GOT3 (cell line): Measurements from ENCODE around the gene ARHGEF12.

Experiments
- DNase-seq: peaks from one replicate; lab custom pipeline; 2025; ENCODE audit warnings: mixed read lengths; lab: John Stamatoyannopoulos, UW

ARHGEF12 gene, protein sequence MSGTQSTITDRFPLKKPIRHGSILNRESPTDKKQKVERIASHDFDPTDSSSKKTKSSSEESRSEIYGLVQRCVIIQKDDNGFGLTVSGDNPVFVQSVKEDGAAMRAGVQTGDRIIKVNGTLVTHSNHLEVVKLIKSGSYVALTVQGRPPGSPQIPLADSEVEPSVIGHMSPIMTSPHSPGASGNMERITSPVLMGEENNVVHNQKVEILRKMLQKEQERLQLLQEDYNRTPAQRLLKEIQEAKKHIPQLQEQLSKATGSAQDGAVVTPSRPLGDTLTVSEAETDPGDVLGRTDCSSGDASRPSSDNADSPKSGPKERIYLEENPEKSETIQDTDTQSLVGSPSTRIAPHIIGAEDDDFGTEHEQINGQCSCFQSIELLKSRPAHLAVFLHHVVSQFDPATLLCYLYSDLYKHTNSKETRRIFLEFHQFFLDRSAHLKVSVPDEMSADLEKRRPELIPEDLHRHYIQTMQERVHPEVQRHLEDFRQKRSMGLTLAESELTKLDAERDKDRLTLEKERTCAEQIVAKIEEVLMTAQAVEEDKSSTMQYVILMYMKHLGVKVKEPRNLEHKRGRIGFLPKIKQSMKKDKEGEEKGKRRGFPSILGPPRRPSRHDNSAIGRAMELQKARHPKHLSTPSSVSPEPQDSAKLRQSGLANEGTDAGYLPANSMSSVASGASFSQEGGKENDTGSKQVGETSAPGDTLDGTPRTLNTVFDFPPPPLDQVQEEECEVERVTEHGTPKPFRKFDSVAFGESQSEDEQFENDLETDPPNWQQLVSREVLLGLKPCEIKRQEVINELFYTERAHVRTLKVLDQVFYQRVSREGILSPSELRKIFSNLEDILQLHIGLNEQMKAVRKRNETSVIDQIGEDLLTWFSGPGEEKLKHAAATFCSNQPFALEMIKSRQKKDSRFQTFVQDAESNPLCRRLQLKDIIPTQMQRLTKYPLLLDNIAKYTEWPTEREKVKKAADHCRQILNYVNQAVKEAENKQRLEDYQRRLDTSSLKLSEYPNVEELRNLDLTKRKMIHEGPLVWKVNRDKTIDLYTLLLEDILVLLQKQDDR (N-terminal part only)

DNA sequence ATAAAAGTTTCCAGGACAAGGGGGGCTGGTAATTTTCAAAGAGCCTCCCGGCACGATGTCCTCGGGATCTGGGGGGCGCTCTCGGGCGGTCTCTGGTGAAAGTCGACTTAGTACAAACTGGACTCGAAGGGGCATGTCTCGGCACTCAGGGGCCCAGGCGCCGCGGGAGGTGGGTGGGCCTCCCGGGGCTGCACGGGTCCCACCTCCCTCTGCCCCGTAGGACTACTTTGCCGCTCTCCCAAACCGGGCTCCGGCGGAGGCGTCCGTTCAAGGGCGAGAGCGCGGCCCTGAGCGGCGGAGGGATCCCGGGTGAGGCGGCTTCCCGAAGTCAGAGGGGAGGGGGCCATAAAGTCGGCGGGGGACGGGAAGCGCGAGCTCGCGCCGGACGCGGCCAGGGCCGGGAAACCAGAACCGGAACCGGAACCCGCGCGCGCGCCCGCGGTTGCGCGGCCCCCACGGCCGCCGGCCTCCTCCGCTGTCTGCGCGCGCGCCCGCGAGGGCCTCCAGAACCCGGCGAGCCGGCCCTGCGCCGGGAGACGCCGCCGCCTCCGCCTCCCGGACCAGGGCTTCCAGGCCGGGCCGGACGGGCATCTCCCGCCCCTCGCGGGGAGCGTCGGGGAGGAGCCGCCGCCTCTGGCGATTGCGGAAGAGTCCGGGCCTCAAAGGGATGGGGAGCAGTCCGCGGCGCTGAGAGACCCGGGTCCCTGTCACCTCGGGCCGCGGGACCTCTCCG, at the start of gene ARHGEF12:
Gene ARHGEF12 (plus strand): TSS at position 506 of the 733 bp plus-strand sequence. CDS start 831 bp downstream, outside the sequence.
- DNase-seq: peak; percentile 67

DNA sequence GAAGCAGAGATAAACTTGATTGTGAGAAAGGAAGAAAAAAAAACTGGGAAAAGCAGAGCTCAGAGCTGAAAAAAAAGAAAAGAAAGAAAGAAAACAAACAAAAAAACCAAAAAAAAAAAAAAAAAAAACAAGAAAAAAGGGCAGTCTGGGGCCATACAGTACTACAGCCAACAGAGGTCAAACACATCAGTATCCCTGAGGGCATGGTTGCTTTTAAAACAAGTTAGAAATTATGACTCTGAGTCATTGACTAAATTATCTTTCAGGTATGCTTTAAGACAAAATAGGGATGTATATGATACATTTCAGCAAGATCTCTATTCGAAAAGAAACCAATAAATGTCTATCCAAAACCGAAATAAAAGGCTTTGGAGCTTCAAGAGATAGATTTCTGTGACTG, 48.2 kb upstream of the ARHGEF12 start:
- no peak for DNase-seq

DNA sequence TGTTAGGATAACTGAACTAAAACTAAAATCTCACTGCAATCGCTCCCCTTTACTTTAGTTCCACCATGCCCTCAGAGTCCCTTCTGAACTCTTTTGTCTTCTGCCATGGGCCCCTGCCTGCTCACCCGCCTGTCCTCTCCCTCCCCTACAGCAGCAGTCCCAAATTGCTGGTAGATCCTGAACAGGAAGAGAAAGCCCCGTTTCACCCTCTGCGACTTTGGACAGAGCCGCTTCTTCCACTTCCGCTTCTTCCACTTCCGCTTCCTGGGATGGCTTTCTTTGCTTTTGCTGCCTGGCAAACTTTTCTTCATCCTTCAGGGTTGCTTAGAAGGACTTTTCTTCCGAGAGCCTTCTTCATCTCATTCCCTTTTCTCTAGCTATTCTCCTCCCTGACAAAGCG, 46.8 kb upstream of the ARHGEF12 start:
- no peak for DNase-seq

DNA sequence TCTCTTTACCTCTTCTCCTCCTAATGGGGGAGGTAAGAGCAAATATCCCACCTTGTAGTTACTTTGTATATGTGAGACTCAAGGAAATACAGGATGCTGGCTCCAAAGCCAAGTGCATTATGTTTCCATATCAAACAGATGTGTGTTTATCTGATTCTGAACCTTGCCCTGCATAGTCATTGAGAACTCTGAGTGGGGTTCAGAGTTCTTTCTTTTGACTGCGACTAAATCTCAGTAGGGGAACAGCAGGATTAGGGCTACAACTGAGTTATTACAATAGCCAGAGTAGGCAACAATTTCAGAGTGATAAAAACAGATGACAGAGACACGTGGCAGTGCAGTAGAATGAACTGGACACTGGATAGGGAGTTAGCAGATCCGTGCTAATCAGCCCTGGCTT, 45.3 kb upstream of the ARHGEF12 start:
- no peak for DNase-seq

DNA sequence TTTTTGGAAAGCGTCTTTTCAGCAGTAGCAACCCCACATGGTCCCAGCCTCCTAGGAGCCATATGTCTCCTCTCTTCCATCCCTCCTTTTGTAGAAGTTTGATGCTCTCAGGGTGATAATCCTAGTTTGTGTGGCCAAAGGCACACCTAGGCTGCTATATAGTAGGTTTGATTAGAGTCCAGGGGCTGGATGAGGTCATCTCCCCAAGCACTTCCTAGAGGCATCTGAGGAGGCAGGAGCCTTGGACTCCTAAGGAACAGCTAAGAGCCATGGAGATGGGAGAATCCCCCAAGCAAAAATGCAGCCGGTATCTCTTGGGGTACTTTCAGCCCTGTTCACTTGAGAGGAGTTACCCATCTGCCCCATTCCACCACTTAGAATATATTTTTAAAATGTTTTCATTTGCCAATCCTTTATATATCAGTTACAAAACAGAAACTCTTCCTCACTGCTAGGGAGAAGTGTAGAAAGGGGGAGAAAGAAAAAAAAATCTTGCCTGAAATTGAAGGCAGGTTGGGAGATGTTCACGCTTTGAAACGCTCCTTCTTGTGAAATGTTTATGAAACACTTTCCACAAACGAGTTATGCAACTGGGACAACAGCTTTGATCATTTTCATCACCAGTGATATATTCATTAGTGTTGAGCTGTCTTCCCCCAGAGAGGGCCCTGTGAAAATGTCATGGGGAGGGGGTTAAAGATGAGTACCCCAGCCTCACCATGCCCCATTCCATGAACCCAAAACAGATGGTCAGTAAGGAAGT, 43.0 kb upstream of the ARHGEF12 start:
- no peak for DNase-seq

DNA sequence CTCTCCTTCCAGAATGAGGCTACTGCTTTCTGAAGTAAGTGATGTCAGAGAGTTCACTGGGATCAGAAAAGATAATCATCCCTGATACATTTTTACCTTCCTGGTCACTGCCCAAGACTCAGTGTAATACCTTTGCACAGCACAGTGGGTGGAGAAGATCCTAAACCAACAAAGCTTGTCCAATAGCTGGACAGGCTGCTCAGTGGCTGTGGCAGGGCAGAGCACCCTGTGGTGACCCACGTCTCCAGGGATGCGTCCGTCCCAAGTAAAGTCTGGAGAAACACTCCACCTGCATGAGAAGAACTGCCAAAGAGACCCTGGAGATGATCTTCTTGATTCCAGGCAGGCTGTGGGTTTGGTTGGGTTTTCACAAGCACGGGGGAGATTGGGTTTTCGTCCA, 42.1 kb upstream of the ARHGEF12 start:
- no peak for DNase-seq

DNA sequence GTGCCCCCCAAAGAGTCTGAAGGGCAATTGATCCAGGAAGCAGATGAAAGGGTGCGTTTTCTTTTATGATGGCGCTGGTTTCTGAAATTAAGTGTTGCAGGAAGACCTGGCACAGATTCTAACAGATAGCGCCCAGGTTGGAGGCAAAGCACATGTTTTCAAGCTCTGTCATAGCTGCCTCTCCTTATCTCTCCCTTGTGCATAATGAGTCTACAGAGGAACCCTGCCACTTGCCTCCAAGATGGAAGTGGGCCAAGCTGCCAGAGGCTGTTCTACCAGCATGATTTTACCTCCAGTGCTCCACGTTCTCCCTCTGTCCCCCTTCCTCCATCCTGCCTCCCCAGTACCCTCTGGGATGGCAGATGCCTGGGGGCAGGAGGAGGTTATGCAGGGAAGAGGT, 41.1 kb upstream of the ARHGEF12 start:
- no peak for DNase-seq

DNA sequence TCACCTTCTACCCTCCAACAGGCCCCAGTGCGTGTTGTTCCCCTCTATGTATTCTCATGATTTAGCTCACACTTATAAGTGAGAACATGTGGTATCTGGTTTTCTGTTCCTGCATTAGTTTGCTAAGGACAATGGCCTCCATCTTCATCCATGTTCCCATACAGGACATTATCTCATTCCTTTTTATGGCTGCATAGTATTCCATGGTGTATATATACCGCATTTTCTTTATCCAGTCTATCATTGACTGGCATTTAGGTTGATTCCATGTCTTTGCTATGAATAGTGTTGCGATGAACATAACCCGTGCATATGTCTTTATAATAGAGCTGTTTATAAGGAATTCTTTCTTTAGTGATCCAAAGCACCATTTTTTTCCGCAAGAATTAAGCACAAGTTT, 39.7 kb upstream of the ARHGEF12 start:
- DNase-seq: no peak

DNA sequence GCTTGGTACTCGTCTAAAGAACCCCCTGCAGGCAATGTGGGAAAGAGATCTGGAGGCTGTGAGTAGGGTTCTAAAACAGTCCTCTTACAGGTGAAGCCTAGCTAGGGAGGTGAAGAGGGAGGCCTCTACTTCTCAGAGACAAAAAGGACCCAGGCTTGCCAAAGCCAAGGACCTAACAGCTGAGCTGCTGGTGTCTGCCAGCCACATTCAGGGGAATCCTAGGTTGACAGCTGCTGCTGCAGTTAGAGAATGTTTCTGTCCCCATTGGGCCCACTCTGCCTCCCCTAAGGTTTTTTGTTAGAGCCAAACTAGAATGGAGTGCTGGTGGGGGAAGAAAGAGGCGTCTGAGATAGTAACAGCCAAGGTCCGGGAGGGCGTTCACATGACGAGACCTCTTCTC, 37.8 kb upstream of the ARHGEF12 start:
- DNase-seq: no peak

DNA sequence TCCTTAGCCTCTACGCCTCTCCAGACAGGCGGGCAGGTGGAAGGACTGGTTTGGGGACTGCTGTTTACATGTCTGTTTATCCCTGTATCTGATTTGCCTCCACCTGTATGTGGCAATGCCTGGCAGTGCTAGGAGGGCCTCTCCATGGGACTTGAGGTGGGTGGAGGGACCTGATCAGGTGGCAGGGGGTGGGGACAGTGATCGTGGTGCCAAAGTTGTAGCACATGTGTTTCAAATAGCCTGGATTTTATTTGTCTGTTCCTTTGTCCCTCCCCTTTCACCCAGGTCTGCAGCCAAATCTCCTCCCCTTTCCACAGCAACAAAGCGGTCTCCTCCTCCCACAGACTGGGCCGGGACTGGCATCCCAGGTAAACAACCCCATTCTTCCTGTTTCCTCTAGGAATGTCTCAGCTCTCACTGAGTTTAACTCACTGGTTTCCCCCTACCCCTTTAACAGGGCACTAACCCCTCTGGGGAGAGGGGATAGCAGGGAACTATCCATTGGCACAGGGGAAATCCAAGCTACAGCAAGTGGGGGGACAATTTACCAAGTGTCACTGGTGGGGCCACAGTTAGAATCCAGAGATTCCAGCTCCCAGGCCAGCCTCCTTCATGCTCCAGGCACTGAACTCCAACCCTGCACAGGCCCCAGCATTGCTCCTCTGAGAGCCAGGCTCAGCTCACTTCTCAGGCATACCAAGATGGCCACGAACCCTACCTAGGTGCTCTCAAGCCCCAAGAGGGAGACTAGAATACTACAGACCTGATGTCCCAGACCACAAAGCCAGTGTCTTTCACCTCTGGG, 34.0 kb upstream of the ARHGEF12 start:
- no peak for DNase-seq

DNA sequence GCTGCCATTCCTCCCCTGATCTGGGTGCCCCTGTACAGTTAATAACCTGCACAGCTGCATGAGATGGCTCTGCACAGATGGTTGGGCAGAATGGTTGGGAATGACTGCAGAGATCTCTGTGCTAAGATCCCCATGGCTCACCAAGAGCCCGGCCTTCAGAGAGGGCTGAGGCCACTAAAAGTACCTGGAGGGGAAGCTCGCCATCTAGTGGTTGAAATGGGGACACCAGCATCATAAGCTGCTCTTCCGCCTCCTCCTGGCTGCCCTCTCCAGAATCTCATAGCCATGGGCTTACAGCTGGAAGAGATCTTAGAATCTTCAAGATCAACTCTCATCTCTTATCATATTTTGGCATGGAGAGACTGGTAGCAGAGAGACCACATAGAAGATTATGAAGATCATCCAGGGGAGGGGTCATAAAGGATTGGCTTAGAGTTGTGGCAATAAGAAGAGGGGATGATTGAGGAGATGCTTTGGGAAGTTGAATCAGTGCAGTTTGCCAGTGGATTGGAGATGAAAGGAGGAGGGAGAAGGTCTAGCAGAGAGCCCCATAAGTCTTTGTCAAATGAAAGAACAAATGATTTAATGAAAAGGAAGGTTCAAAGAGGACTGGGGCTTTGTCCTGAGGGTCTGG, 33.1 kb upstream of the ARHGEF12 start:
- no peak for DNase-seq

DNA sequence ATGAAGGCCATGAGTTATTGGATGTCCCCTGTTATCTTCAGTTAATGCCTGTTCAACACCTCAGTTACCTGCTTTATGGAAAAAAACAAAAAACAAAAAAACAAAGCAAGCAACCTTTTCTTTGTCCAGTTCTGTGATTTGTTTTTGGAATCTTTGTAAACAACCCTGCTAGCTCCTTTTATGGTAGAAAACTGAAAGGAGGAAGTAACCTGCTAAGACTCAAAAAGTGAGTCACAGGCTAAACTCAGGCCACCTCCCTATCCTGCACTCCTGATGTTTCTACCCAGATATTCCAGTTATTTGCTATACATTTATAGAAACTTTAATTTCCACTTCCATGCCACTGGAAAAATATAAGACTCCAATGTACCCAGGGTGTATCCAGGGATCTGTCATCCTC, 31.7 kb upstream of the ARHGEF12 start:
- no peak for DNase-seq

DNA sequence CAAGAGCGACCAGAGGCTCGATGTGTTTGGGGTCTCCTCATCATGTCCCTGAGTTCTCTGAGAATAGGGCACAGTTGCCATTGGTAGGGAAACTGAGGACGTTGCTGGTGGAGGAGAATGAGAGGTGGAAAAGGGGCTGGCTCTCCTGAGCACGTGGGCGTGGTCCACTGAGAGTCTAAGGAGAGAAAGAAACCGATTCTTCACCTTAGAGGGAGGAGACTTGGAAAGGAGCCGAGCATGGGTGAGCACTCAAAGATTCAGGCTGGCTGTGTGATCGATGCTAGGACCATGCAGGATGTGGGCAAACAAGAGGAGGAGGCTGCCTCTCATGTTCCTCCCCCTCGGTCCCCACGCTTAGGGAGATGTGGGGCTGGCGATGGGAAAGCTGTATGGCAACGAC, 30.9 kb upstream of the ARHGEF12 start:
- no peak for DNase-seq

DNA sequence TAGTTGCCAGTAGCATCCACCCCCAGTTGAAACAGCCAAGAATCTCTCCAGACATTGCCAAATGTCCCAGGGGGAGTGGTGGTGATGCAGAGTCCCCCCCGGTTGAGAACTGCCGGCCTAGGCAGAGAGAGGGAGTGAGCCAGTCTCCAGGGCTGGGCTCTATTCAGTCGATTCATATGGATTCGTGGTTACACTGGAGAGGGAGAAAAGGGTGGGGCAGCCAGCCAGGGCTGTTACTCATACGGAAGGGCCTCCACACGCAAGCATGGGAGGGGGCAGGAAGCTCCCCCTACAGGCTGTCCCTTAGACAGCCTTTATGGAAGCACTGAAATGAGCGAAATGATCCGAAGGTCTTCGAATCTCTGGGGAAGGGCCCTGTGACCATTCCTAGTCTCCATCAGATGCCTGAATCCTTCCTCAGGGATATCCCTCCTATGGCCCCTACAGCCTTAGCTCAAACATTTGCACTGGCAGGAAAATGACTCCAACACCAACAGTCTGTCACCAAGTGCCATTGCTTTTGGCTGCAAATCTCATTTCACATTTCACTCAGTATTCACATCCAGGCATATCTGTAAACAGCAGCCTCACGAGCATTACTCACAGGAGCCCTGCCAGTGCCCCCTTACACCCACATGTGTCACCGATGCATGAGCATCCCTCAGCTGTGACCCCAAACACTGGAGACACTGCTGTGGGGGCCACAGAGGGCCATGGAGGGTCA, 29.5 kb upstream of the ARHGEF12 start:
- DNase-seq: peak; percentile 48

DNA sequence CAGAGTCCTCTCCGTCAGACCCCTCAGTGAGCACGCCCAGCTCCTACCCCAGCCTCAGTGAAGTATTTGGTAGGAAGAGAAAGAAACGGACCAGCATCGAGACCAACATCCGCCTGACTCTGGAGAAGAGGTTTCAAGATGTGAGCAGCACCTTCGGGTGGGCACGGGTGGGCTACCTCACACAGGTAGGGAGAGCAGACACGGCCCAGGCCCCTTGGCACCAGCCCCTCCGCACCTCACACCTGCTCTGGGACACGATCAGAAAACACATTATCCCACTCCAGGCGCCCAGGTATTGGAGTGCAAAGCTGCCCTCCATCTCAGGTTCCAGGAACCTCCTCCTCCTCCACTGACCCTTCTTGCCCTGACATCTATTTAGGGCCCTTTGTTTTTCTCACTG, 28.7 kb upstream of the ARHGEF12 start:
- DNase-seq: no peak

DNA sequence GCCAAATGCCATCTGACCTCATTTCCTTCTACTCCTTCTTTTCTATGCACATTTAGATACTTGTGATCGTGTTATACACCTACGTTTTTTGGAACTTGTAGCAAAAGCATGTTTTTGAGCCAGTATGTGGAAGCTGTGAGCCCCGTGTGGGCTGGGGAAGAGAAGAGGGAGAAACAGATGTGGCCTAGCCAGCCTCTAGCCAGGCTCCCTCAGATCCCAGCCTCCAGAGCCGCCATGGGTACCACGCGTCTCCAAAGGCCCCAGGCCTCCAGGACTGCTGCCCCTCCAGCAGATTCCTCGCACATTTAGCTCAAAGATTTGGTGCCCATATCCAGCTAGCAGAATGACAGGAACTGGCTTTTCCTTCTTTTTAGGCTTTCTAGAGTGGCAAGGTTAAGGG, 28.1 kb upstream of the ARHGEF12 start:
- no peak for DNase-seq

DNA sequence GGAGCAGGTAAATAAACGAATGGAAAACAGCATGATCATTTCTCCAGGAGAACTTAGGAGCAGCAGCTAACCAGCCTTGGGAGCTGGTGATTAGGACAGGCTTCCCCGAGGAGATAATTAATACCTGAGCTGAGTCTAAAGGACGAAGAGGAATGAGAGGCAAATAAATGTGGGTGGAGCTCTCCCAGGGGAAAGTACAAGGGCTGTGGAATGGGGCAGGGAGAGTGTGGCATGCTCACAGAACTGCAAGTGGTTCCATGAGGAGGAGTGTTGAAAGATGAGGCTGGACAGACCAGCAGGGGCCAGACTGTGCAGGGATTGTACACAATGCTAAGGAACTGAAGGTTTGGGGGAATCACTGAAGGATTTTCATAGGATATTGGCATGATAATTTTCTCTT, 25.3 kb upstream of the ARHGEF12 start:
- DNase-seq: no peak

DNA sequence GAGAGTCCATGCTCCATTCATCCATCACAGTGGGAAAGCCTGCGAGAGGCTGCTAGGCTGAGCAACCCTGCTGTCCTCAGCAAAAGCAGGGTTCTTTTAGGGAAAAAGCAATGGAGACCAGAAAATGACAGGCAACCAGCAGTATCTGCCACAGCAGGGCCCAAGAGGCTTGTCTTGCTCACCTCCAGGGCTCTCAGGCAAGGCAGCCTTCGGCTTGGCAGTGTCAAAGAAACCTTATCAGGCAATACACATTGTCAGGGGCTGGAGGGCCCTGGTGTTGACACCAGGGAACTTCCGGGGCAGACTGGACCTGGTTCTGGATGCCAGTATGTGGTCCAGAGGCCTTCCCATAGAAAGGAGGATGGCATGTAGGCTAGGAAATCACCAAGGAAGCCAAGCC, 21.4 kb upstream of the ARHGEF12 start:
- DNase-seq: no peak
